ENCODE results near the gene PARVG. TPM values are rescaled to one million over a fixed set of nuclear protein-coding genes. Genes with fewer than 3 reads are reported as not detected.

The PARVG gene
- total RNA-seq, 4 donors from 2014 or later: 5.0 to 25.3 (median 8.4) TPM

GRCh38 chr22:44203203-44203602 lies 22.5 kb downstream of the PARVG start:
- DNase-seq: no peak
- intact Hi-C loops (cut with DNase I; ENCODE audit: low total_unique reads): no loop called here
- H3K36me3 ChIP-seq: no peaks in the 10 kb centered on the region
- H3K9me3 ChIP-seq: no peaks in the 10 kb centered on the region
- no peak for TF ChIP-seq POLR2A (IDR thresholded peaks at IDR 0.05)
- TF ChIP-seq, protein P1, sequence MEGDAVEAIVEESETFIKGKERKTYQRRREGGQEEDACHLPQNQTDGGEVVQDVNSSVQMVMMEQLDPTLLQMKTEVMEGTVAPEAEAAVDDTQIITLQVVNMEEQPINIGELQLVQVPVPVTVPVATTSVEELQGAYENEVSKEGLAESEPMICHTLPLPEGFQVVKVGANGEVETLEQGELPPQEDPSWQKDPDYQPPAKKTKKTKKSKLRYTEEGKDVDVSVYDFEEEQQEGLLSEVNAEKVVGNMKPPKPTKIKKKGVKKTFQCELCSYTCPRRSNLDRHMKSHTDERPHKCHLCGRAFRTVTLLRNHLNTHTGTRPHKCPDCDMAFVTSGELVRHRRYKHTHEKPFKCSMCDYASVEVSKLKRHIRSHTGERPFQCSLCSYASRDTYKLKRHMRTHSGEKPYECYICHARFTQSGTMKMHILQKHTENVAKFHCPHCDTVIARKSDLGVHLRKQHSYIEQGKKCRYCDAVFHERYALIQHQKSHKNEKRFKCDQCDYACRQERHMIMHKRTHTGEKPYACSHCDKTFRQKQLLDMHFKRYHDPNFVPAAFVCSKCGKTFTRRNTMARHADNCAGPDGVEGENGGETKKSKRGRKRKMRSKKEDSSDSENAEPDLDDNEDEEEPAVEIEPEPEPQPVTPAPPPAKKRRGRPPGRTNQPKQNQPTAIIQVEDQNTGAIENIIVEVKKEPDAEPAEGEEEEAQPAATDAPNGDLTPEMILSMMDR (IDR thresholded peaks at IDR 0.05): no peak
- H3K4me1 ChIP-seq: peaks cover 0 to 7% of the 10 kb centered on the region in 2 donors
- no peak overlapping the region for H3K4me3 ChIP-seq
- no peaks in the 10 kb centered on the region for H3K27me3 ChIP-seq
- peak overlapping the region in 1 of 2 donors; percentile 71 for H3K27ac ChIP-seq

DNA sequence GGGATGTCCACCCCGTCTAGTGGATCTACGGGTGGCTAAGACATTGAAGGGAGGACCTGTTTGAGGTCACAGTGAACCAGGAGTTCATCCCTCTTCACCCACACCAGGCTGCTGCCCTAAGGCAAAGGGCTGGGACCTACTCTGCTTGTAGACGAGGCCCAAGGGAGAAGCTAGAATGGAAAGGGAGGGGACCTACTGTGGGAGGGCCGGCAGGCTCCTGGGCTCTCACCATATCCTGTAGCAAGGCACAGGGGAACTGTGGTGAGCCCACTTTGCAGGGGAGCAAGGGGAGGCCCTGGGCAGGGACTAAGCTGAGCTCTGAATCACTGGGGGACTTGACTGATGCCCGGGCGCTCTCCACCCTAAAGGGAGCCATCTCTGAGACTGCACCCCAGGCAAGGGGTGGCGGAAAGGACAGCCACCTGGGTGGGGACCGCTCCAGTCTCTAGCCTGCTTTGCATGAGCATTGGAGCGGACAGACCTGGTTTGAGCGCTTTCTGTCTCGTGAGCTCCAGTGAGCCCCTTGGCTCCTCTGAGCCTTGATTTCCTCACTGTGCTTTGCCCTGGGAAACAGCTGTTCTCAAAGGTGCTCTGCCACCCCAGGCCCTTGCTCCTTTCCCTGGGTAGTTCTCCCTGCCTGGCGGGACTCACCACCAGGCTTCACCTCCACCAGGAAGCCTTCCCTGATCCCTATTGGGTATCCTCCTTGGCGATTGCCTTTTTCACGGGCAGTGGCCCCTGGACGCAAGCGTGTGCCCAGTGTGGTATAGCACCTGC lies 24.2 kb downstream of the PARVG start:
- TF ChIP-seq POLR2A (IDR thresholded peaks at IDR 0.05): no peak
- TF ChIP-seq, protein P1 (IDR thresholded peaks at IDR 0.05): no peak
- Histone ChIP-seq H3K9me3 (no peaks in the 10 kb centered on the region), H3K27ac (no peak overlapping the region), H3K36me3 (no peaks in the 10 kb centered on the region), H3K4me1 (peaks cover 0 to 7% of the 10 kb centered on the region in 2 donors), H3K4me3 (no peak overlapping the region), H3K27me3 (no peaks in the 10 kb centered on the region)
- DNase-seq: no peak
- intact Hi-C loops (cut with DNase I; ENCODE audit: low total_unique reads): no loop called here

DNA sequence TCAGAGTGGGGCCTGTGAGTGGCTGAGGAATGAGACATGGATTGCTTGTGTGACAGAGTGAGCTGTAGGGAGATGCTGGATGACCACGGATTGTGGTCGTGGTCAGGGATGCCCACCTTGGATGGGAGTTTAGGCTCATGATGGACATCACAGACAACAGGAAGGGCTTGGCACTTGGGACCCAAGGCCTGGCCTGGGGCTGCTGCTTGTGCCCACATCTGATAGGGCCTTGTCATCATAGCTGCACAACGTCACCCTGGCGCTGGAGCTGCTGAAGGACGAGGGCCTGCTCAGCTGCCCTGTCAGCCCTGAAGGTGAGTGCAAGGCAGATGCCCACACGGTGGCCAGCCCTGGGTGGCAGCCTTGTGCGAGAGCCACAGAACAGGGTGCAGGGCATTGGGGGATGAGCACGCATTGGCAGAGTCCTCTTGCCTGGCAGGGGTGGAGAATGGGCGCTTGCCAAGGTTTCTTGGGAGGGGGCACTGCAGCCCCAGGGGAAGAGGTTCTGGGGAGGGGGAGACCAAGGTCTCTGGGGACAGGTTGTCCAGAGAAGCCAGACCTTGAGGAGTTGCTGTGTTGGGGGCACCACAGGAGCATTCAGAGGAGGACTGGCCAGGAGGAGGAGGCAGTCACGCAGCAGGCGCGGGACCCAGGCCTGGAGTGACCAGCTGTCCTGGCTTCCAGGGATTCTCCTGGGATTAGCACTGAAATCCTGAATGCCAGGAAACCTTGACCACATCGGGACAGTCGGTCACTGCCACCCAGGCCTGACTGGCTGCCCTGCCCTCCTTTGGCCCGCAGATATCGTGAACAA lies 25.0 kb downstream of the PARVG start:
- no peak for DNase-seq
- Histone ChIP-seq H3K27me3 (no peaks in the 10 kb centered on the region), H3K9me3 (no peaks in the 10 kb centered on the region), H3K4me1 (peaks cover 0 to 7% of the 10 kb centered on the region in 2 donors), H3K4me3 (no peak overlapping the region), H3K27ac (no peak overlapping the region), H3K36me3 (no peaks in the 10 kb centered on the region)
- no peak for TF ChIP-seq POLR2A (IDR thresholded peaks at IDR 0.05)
- TF ChIP-seq, protein P1 (IDR thresholded peaks at IDR 0.05): no peak
- intact Hi-C loops (cut with DNase I; ENCODE audit: low total_unique reads): no loop called here

DNA sequence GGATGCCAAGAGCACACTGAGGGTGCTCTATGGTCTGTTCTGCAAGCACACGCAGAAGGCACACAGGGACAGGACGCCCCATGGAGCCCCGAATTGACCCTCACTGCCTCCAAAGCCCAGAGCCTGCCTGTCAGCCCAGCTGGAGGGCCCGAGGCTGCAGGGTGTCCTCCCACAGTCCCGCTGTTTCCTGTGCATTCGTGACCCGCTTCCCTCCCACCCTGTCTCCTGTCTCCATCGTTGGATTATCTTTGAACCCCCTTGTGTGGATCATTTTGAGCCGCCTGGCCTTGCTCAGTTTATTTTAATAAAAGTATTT lies 25.6 kb downstream of the PARVG start:
- no peaks in the 10 kb centered on the region for H3K9me3 ChIP-seq
- H3K27me3 ChIP-seq: no peaks in the 10 kb centered on the region
- DNase-seq: no peak
- no peaks in the 10 kb centered on the region for H3K36me3 ChIP-seq
- peaks cover 0 to 7% of the 10 kb centered on the region in 2 donors for H3K4me1 ChIP-seq
- TF ChIP-seq, protein P1 (IDR thresholded peaks at IDR 0.05): no peak
- TF ChIP-seq POLR2A (IDR thresholded peaks at IDR 0.05): no peak
- H3K27ac ChIP-seq: no peak overlapping the region
- H3K4me3 ChIP-seq: no peak overlapping the region
- intact Hi-C loops (cut with DNase I; ENCODE audit: low total_unique reads): no loop called here

GRCh38 chr22:44206696-44207095 lies 26.0 kb downstream of the PARVG start:
- no peak for DNase-seq
- TF ChIP-seq, protein P1 (IDR thresholded peaks at IDR 0.05): no peak
- TF ChIP-seq POLR2A (IDR thresholded peaks at IDR 0.05): no peak
- intact Hi-C loops (cut with DNase I; ENCODE audit: low total_unique reads): no loop called here

More at GRCh38 chr22:44206696-44207095, 26.0 kb downstream of the PARVG start:
- no peaks in the 10 kb centered on the region for H3K27me3 ChIP-seq
- peaks cover 0 to 6% of the 10 kb centered on the region in 2 donors for H3K4me1 ChIP-seq
- no peaks in the 10 kb centered on the region for H3K36me3 ChIP-seq
- H3K9me3 ChIP-seq: no peaks in the 10 kb centered on the region
- no peak overlapping the region for H3K27ac ChIP-seq
- H3K4me3 ChIP-seq: no peak overlapping the region

Measured in uterus (tissue), 4 donors.